GM23248 (cell line): ENCODE results near the gene MPPED2.

Source experiments
- EZH2 ChIP-seq: fragments of 200-600 bp; sonication (generic); IDR thresholded peaks from 2 replicates; pipeline ENCODE4 v1.6.1; 2018; ENCODE audit warnings: antibody characterized with exemption, mild to moderate bottlenecking; ENCODE audit not compliant: insufficient read depth, poor library complexity, severe bottlenecking
- EZH2phosphoT487 ChIP-seq: fragments of 200-600 bp; sonication (generic); IDR thresholded peaks from 2 replicates; pipeline ENCODE4 v1.6.1; 2018; ENCODE audit warnings: antibody characterized with exemption, moderate library complexity, mild to moderate bottlenecking, low read depth; ENCODE audit not compliant: insufficient read depth

- no peak for TF ChIP-seq EZH2phosphoT487
- no peak for TF ChIP-seq EZH2
Observed at GRCh38 chr11:30433831-30434230, 152.3 kb downstream of the MPPED2 start.
